ENCODE measurements around the gene CERS4. TPM values are rescaled to one million over a fixed set of nuclear protein-coding genes. Genes with fewer than 3 reads are reported as not detected.
"Not testable (repeated sequence)": the region's sequence is repeated elsewhere in the genome, so short reads cannot be mapped to it uniquely, and the experiment has no call there.

Gene CERS4
- total and polyA plus RNA-seq, 10 donors = 27.7 to 49.2 (median 43.1) TPM

DNA sequence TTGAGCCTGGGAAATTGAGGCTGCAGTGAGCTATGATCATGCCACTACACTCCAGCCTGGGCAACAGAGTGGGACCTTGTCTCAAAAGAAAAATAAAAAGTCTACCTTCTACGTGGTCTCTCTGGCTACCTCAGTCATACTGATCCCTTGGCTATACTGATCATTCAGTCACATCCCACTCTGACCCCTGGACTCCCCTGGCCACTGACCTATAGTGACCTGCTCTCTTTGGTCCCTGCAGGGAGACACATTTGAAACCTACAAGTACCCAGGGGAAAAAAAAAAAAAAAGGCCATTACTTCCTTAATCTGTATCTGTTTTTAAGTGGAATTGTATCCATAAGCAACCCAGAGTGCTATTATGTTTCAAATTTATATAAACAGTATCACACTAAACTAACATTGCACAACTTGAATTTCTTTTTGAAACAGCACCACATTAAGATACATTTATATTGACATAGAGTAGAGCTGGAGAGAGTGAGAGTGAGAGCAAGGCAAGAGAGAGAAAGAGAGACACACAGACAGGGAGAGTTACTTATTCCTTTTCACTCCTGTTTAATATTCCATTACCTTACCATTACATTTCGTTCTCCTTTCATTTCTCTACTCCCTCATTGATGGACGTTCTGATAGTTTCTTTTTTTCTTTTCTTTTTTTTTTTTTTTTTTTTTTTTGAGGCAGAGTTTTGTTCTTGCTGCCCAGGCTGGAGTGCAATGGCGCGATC lies 23.7 kb upstream of the CERS4 start:
- no peaks in the 10 kb centered on the region for H3K27me3 ChIP-seq (replicated peaks in 1 of 7)
- intact Hi-C loops (cut with DNase I; ENCODE audit: low total_unique reads) = no loop called here
- 82 to 97% (median 85%) methylated on average over 5 of the region's 5 CpGs for whole genome bisulfite sequencing, 5 donors

DNA sequence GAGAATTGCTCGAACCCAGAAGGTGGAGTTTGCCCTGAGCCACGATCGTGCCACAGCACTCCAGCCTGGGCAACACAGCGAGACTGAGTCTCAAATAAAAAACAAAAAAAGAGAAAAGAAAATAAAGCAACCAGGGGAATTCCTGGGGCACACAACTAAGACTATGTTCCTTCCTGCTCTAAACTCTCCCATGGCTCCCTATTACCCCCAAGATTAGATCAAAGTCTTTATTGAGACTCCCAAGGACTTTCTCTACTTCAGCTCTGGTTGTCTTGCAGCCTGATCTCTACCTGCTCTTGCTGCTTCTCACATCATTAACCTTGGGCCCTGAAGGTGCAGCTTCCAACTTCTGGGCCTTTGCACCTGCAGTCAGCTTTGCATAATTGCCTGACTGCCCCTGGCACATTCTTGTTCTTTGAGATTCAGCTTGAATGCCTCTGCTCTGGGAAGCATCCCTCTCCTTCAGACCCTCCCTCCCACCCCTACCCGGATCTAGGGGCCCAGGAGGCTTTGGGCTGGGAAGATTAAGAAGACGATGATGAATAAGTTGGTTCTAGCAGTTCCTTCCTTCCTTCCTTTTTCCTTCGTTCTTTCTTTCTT lies 16.8 kb upstream of the CERS4 start:
- peaks cover 34 to 57% (median 53%) of the 10 kb centered on the region in 6 donors for H3K4me1 ChIP-seq
- H3K27ac ChIP-seq = peak overlapping the region in 7 of 8 donors; percentile 61 to 93 (median 88)
- DNase-seq = no peak
- no peaks in the 10 kb centered on the region for H3K36me3 ChIP-seq
- H3K27me3 ChIP-seq (replicated peaks in 1 of 7) = no peaks in the 10 kb centered on the region
- 45 to 57% (median 51%) methylated on average over 7 of the region's 7 CpGs for WGBS, 5 donors
- TF ChIP-seq, protein P1, sequence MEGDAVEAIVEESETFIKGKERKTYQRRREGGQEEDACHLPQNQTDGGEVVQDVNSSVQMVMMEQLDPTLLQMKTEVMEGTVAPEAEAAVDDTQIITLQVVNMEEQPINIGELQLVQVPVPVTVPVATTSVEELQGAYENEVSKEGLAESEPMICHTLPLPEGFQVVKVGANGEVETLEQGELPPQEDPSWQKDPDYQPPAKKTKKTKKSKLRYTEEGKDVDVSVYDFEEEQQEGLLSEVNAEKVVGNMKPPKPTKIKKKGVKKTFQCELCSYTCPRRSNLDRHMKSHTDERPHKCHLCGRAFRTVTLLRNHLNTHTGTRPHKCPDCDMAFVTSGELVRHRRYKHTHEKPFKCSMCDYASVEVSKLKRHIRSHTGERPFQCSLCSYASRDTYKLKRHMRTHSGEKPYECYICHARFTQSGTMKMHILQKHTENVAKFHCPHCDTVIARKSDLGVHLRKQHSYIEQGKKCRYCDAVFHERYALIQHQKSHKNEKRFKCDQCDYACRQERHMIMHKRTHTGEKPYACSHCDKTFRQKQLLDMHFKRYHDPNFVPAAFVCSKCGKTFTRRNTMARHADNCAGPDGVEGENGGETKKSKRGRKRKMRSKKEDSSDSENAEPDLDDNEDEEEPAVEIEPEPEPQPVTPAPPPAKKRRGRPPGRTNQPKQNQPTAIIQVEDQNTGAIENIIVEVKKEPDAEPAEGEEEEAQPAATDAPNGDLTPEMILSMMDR (IDR thresholded peaks at IDR 0.05 in 8 of 11, conservative IDR thresholded peaks at IDR 0.05 in 3 of 11) = no peak
- TF ChIP-seq POLR2A (IDR thresholded peaks at IDR 0.05) (no peak), POLR2AphosphoS5 (IDR thresholded peaks at IDR 0.05) (no peak)
- peak overlapping the region in 1 of 8 donors; percentile 11 for H3K4me3 ChIP-seq
- no peaks in the 10 kb centered on the region for H3K9me3 ChIP-seq
- intact Hi-C loops (cut with DNase I; ENCODE audit: low total_unique reads) = no loop called here

More for the DNA sequence above, 23.7 kb upstream of the CERS4 start:
- Histone ChIP-seq H3K27ac (no peak overlapping the region), H3K9me3 (no peaks in the 10 kb centered on the region), H3K4me3 (no peak overlapping the region), H3K36me3 (no peaks in the 10 kb centered on the region), H3K4me1 (peaks cover 0 to 17% (median 10%) of the 10 kb centered on the region in 6 donors)
- DNase-seq = no peak
- TF ChIP-seq POLR2A (IDR thresholded peaks at IDR 0.05) = no peak
- TF ChIP-seq POLR2AphosphoS5 (IDR thresholded peaks at IDR 0.05) = no peak

DNA sequence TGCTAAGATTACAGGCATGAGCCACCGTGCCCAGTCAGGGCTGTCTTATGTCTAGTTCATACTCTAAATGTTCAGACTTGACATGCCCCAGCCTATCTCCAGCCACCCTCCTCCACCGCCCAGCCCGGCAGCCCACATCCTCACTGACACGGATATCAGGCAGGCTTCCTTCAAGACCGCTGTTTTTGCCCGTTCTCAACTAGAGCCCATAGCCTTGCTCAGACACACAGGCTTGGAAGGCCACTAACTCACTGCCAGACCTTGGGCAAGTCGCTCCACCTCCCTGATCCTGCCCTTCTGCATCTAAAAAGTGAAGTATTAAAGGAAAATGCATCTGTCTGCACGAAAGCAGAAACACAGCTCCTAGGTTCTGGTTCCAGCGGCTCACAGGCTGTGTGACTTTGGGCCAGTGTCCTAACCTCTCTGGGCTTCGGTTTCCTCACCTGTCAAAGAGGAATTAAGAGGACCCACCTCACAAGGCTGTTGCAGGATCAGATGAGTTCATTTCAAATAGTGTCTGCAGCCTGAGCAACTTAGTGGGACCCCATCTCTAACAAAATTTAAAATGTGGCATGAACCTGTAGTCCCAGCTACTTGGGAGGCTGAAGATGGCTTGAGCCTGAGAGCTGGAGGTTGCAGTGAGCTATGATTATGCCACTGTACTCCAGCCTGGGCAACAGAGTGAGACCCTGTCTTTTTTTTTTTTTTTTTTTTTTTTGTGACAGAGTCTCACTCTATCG lies 14.5 kb upstream of the CERS4 start:
- no peaks in the 10 kb centered on the region for H3K9me3 ChIP-seq
- TF ChIP-seq POLR2A (IDR thresholded peaks at IDR 0.05) (no peak), POLR2AphosphoS5 (IDR thresholded peaks at IDR 0.05) (peak in 1 of 3 donors; percentile 31)
- TF ChIP-seq, protein P1 (IDR thresholded peaks at IDR 0.05 in 8 of 11, conservative IDR thresholded peaks at IDR 0.05 in 3 of 11) = no peak
- no peaks in the 10 kb centered on the region for H3K27me3 ChIP-seq (replicated peaks in 1 of 7)
- H3K36me3 ChIP-seq = no peaks in the 10 kb centered on the region
- DNase-seq = peak; percentile 92
- peaks cover 34 to 61% (median 55%) of the 10 kb centered on the region in 6 donors for H3K4me1 ChIP-seq
- peak overlapping the region; percentile 75 to 93 (median 89) for H3K27ac ChIP-seq
- peak overlapping the region in 6 of 8 donors; percentile 11 to 64 (median 26) for H3K4me3 ChIP-seq
- 13 to 20% (median 17%) methylated on average over 11 of the region's 11 CpGs for WGBS, 5 donors
- intact Hi-C loops (cut with DNase I; ENCODE audit: low total_unique reads) = no loop called here

DNA sequence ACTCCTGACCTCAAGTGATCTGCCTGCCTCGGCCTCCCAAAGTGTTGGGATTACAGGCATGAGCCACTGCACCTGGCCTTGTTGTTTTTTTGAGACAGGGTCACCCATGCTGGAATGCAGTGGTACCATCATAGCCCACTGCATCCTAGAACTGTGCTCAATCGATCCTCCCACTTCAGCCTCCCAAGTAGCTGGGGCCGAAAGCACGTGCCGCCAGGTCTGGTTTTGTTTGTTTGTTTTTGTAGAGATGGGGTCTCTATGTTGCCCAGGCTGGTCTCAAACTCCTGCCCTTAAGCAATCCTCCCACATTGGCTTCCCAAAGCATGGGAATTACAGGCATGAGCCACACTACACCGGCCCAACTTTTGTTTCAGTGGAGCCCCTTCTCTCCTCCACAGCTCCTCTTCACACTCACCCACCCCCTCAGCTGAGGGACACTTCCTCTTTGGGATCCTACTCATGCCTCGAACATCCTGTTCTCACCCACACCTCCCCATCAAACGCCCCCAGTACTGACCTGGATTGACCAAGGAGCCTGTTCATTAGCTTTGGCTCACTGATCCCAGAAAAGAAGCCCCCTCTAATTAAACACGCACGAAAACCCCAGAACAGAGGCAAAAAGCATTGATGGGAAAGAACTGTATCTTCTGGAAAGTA lies 12.8 kb upstream of the CERS4 start:
- Histone ChIP-seq H3K36me3 (no peaks in the 10 kb centered on the region), H3K9me3 (no peaks in the 10 kb centered on the region), H3K4me3 (peak overlapping the region in 1 of 8 donors; percentile 3), H3K4me1 (peaks cover 34 to 61% (median 55%) of the 10 kb centered on the region in 6 donors), H3K27ac (peak overlapping the region in 6 of 8 donors; percentile 45 to 93 (median 89)), H3K27me3 (replicated peaks in 1 of 7) (no peaks in the 10 kb centered on the region)
- intact Hi-C loops (cut with DNase I; ENCODE audit: low total_unique reads) = no loop called here
- no peak for DNase-seq
- 45 to 60% (median 47%) methylated on average over 10 of the region's 10 CpGs for WGBS, 5 donors
- TF ChIP-seq, protein P1 (IDR thresholded peaks at IDR 0.05 in 8 of 11, conservative IDR thresholded peaks at IDR 0.05 in 3 of 11) = no peak
- TF ChIP-seq POLR2A (IDR thresholded peaks at IDR 0.05) = no peak
- TF ChIP-seq POLR2AphosphoS5 (IDR thresholded peaks at IDR 0.05) = no peak

DNA sequence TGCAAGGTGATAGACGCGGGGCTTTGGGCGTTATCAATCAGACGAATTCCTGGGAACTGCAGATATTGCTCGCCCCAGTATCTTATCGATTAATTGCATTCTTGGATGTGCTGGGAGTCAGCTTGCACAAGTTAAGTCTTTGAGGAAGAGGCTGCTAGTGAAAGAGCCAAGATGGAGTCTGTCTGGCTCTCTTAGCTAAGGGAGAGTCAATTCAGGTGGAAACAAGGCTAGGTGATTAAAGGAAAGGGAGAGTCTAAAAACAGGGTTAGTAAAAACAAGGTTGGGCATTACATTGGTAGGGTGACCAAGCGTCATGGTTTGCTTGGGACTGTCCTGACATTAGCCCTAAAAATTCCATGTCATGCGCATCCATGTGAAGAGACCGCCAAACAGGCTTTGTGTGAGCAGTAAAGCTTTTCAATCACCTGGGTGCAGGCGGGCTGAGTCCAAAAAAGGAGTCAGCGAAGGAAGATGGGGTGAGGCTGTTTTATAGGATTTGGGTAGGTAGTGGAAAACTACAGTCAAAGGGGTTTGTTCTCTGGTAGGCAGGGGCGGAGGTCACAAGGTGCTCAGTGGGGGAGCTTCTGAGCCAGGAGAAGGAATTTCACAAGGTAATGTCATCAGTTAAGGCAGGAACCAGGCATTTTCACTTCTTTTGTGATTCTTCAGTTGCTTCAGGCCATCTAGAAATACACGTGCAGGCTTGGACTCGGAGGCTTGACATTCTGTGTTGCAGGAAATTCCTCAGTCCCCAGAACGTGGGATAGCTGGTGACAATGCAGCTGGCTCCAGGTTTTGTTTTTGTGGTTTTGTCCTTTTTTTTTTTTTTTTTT lies 5.7 kb upstream of the CERS4 start:
- H3K27ac ChIP-seq; intact Hi-C loops (cut with DNase I; ENCODE audit: low total_unique reads); H3K27me3 ChIP-seq (replicated peaks in 1 of 7); H3K9me3 ChIP-seq; H3K36me3 ChIP-seq; H3K4me1 ChIP-seq; DNase-seq; H3K4me3 ChIP-seq: not testable (repeated sequence)
- WGBS, 5 donors = 70 to 79% (median 75%) methylated on average over 15 of the region's 15 CpGs

Measured in spleen (tissue), 11 donors.